SH-SY5Y (cell line): ENCODE results near the gene MTHFD2.

Source experiments
- GATA2 ChIP-seq: IDR thresholded peaks from 2 replicates; pipeline ENCODE4 v1.6.1; 2011; ENCODE audit warnings: mild to moderate bottlenecking, low read depth, low read length
- GATA3 ChIP-seq: IDR thresholded peaks from 2 replicates; pipeline ENCODE4 v1.6.1; 2011; ENCODE audit warnings: low read depth, mild to moderate bottlenecking, low read length, moderate library complexity

MTHFD2 gene

DNA sequence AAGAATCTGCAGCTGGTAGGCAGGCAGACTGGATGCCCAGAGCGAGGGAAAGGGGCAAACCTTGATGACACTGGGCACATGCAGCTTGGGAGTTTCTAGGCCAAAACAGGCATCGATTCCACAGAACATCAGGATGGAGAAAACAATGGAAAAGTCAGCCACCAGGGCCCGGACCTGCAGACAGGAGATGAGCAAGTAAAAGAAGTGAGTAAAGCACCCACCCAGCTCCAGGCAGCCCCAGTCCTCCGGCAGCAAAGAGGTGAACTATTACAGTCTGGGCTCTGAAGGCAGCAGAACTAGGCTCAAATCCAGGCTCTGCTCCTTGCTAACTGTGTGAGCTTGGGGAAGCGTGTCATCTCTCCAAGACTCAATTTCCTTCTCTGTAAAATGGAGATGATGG, 36.6 kb downstream of the MTHFD2 start:
- no peak for TF ChIP-seq GATA3
- no peak for TF ChIP-seq GATA2

DNA sequence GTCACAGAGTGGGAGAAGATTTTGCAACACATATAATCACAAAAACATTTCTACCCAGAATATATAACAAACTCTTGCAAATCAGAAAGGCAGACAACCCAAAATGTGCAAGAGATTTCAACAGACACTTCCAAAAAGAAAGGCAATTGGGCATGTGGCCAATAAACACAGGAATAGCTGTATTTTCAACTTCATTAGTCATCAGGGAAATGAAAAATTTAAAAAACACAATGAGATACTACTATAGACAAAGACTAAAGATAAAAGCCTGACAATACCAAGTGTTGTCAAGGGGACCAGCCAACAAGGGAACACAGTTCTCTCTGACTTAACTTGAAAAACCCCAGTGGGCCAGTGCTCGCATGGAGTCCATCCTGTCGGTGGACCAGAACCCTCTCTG, 40.5 kb downstream of the MTHFD2 start:
- TF ChIP-seq GATA2 (no peak), GATA3 (no peak)

- no peak for TF ChIP-seq GATA2
- no peak for TF ChIP-seq GATA3
Measured at GRCh38 chr2:74239346-74239745, 40.9 kb downstream of the MTHFD2 start.

DNA sequence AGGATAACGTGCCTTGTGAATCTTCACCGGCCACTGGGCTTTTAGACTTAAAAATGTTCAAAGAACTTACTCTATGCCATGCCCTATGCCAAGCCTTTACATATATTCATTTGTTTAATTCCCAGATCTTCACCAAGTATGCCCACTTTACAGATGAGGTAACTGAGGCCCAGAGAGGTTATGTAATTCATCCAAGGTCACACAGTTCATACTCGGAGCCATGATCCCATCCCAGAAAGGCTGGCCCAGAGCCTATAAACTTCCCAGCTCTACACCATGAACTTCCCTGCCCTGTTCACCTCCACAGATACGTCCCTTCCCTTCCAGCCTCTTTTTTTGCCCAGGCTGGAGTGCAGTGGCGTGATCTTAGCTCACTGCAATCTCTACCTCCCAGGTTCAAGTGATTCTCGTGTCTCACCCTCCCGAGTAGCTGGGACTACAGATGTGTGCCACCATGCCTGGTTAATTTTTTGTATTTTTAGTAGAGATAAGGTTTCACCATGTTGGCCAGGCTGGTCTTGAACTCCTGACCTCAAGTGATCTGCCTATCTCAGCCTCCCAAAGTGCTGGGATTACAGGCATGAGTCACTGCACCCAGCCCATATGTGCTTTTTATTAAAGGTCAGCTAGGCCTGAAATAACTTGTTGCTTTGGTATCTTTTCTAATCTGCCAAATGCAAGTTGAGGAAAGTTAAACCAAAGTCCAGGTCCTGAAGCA, 44.1 kb downstream of the MTHFD2 start:
- TF ChIP-seq GATA2 (no peak), GATA3 (no peak)

GRCh38 chr2:74244286-74244685, 45.9 kb downstream of the MTHFD2 start:
- TF ChIP-seq GATA2 (no peak), GATA3 (no peak)

DNA sequence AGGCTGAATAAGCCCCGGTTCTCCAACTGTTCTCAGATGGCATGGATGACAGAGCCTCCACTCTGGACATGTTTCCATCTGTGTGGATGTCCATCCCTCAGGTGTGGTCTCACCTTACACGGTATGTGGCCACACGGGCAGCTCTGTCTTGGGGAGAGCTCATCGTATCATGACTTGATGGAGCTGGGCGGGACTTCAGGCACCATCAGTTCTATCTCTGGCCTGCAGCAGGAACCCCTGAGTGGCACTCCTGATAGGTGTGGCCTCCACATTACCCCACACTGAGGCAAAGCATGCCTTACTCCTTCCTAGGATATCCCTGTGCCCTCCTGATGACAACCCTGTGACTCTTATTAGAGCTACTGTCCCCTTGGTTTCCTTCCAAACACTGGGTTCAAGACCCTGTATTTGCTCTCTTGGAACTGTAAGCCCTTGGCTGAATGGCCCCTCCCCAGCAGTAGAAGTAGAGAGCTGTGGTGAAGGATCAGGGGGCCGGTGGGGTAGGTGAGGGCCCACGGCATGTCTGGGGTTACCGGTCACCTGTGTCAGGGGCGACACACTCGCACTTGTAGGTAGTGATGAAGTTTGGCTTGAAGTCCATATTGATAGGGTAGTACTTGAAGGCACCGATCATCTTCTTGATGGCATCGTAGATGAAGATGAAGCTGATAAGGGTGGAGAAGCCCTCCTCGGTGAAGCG, 48.2 kb downstream of the MTHFD2 start:
- no peak for TF ChIP-seq GATA2
- no peak for TF ChIP-seq GATA3

GRCh38 chr2:74249406-74250122, 51.1 kb downstream of the MTHFD2 start:
- TF ChIP-seq GATA2 (no peak), GATA3 (no peak)

DNA sequence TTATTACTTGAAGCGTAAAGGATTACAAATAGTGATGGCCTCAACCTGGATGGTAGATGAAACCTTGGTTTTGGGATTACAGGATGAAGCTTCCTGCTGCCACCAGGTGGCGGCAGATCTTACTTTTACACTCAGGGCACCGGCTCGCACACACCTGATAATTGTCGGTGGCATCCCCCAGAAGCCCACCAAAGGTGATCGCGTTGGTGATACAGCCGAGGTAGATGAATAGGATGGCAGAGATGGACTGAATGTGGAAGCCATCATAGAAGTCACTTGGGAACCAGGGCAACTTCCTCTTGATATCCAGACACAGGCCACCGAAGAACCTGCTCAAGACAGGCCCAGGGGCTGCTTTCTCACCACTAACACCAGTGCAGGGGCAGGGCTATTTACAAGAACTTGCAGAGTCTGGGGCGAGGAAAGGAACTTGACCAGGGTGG, 51.8 kb downstream of the MTHFD2 start:
- TF ChIP-seq GATA3 (no peak), GATA2 (no peak)

DNA sequence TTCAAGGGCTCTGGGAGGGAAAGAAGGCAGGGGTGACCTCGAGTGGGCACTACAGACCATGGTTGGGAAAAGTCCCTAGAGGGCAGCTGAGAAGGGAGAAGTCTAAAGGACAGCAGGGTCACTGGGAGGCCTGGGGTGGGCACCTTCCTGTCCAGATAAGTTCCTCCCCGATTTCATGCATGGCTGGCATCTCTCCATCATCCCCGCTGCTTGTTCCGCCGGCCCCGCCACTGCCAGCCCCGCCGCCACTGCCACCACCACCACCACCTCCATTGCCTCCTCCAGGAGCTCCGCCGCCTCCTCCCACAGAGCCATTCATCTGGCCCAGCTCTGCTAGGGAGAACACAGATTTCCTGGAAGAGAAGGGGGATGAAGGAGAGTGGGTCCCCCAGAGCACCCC, 53.6 kb downstream of the MTHFD2 start:
- no peak for TF ChIP-seq GATA3
- TF ChIP-seq GATA2: no peak

DNA sequence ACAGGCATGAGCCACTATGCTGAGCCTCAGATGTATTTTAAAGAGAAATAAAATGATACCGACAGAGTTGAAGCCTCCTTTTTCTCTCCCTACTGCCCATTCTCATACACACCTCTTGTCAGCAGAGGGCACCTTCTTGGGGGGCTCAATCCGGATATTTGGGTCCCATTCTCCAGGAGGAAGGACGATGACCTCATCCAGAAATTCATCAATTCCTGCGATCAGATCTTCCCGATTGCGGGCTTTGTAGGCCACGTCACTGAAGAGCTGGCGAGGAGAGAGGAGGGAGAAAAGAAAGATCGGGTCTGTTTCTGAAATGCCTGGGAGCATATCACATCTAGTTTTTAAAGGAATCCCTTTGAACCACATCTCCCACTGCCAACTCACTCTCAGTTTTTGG, 54.4 kb downstream of the MTHFD2 start:
- TF ChIP-seq GATA2 (no peak), GATA3 (no peak)

DNA sequence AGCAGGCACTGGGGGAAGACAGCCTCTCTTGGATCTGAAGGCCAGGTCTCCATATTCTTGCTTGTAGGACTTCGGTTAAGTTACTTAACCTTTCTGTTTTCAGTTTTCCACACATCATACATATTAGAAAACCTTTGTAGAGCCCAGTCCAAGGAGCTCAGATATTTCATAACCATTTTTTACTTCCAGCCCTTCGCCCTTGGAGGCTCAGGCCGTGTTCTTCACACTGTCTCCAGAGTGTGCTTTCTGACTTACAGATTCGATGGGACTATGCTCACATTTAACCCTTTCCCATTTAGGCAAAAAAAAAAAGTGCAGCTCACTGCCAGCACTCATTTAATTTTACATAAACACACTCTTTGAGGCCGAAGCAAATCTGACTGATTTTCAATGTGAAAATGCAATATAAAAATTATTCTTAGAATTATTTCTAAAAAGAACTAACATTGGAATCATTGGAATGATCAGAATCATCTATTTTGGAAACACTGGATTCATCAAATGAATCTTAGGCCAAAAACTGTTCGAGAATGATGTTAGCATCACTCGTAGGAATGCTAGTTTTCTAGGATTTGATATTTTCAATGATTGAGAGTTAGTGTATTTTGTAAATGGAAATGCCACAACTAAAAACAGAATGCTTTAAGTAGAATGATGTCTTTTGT, 55.0 kb downstream of the MTHFD2 start:
- TF ChIP-seq GATA3 (no peak), GATA2 (no peak)

- TF ChIP-seq GATA3 (no peak), GATA2 (no peak)
Measured at GRCh38 chr2:74253971-74254310, 55.5 kb downstream of the MTHFD2 start.

GRCh38 chr2:74255660-74256213, 57.3 kb downstream of the MTHFD2 start:
- no peak for TF ChIP-seq GATA3

GRCh38 chr2:74259191-74259590, 60.8 kb downstream of the MTHFD2 start:
- no peak for TF ChIP-seq GATA2
- no peak for TF ChIP-seq GATA3
